ENCODE data around the gene MROH9.
"Not testable (repeated sequence)": the region's sequence is repeated elsewhere in the genome, so short reads cannot be mapped to it uniquely, and the experiment has no call there.

Gene MROH9

GRCh38 chr1:170908942-170909341 lies 26.4 kb upstream of the MROH9 start:
- no peak overlapping the region for H3K4me3 ChIP-seq (ENCODE audit: low read depth, low read length)
- no peak for DNase-seq (ENCODE audit: low read depth)
- TF ChIP-seq CTCF (IDR thresholded peaks at IDR 0.05; ENCODE audit: insufficient read depth, low read depth, low read length, missing control alignments): no peak

GRCh38 chr1:170910273-170910672 lies 25.1 kb upstream of the MROH9 start:
- DNase-seq (ENCODE audit: low read depth): no peak
- H3K4me3 ChIP-seq (ENCODE audit: low read depth, low read length): no peak overlapping the region
- no peak for TF ChIP-seq CTCF (IDR thresholded peaks at IDR 0.05; ENCODE audit: insufficient read depth, low read depth, low read length, missing control alignments)

- DNase-seq (ENCODE audit: low read depth): no peak
- H3K4me3 ChIP-seq (ENCODE audit: low read depth, low read length): no peak overlapping the region
- TF ChIP-seq CTCF (IDR thresholded peaks at IDR 0.05; ENCODE audit: insufficient read depth, low read depth, low read length, missing control alignments): no peak
Observed at GRCh38 chr1:170917373-170917772, 18.0 kb upstream of the MROH9 start.

GRCh38 chr1:170924656-170925055 lies 10.7 kb upstream of the MROH9 start:
- not testable (repeated sequence) for DNase-seq (ENCODE audit: low read depth)

GRCh38 chr1:170927955-170928840 lies 7.1 kb upstream of the MROH9 start:
- DNase-seq (ENCODE audit: low read depth): no peak
- no peak overlapping the region for H3K4me3 ChIP-seq (ENCODE audit: low read depth, low read length)
- no peak for TF ChIP-seq CTCF (IDR thresholded peaks at IDR 0.05; ENCODE audit: insufficient read depth, low read depth, low read length, missing control alignments)

More at GRCh38 chr1:170924656-170925055, 10.7 kb upstream of the MROH9 start:
- not testable (repeated sequence) for H3K4me3 ChIP-seq (ENCODE audit: low read depth, low read length)

- TF ChIP-seq CTCF (IDR thresholded peaks at IDR 0.05; ENCODE audit: insufficient read depth, low read depth, low read length, missing control alignments): no peak
- no peak overlapping the region for H3K4me3 ChIP-seq (ENCODE audit: low read depth, low read length)
- no peak for DNase-seq (ENCODE audit: low read depth)
Observed at GRCh38 chr1:170929412-170929834, 5.9 kb upstream of the MROH9 start.

GRCh38 chr1:170929835-170930554 lies 5.3 kb upstream of the MROH9 start:
- H3K4me3 ChIP-seq (ENCODE audit: low read depth, low read length): no peak overlapping the region
- peak; percentile 65 for TF ChIP-seq CTCF (IDR thresholded peaks at IDR 0.05; ENCODE audit: insufficient read depth, low read depth, low read length, missing control alignments)
- peak; percentile 62 for DNase-seq (ENCODE audit: low read depth)
